IPS-NIHi11 (cell line): ENCODE measurements around the gene MAP1LC3B.
"Not testable (repeated sequence)": the region's sequence is repeated elsewhere in the genome, so short reads cannot be mapped to it uniquely, and the experiment has no call there.

ENCODE experiments used
- DNase-seq: peaks from one replicate; pipeline ENCODE4 v3.0.0; 2012; ENCODE audit warnings: mixed read lengths, low spot score

MAP1LC3B gene

GRCh38 chr16:87380881-87381280, 11.3 kb upstream of the MAP1LC3B start:
- DNase-seq, result no peak

GRCh38 chr16:87382023-87382785, 9.9 kb upstream of the MAP1LC3B start:
- no peak for DNase-seq

GRCh38 chr16:87383505-87384161, 8.5 kb upstream of the MAP1LC3B start, which contains the start of gene FBXO31:
TSS of gene FBXO31 (minus strand) at chr16:87383776. CDS start at chr16:87383744, 32 bp downstream.
- peak; percentile 88 for DNase-seq

- peak; percentile 48 for DNase-seq
Observed at GRCh38 chr16:87384162-87384874, 7.8 kb upstream of the MAP1LC3B start.

- DNase-seq, result not testable (repeated sequence)
Observed at GRCh38 chr16:87384875-87385167, 7.3 kb upstream of the MAP1LC3B start.

GRCh38 chr16:87387942-87388817, 4.0 kb upstream of the MAP1LC3B start:
- peak; percentile 85 for DNase-seq

- DNase-seq, result no peak
Observed at GRCh38 chr16:87388818-87389134, 3.4 kb upstream of the MAP1LC3B start.

GRCh38 chr16:87389245-87389644, 2.9 kb upstream of the MAP1LC3B start:
- no peak for DNase-seq

GRCh38 chr16:87389914-87390313, 2.2 kb upstream of the MAP1LC3B start:
- DNase-seq, result not testable (repeated sequence)

GRCh38 chr16:87390641-87391323, 1.4 kb upstream of the MAP1LC3B start:
- no peak for DNase-seq

GRCh38 chr16:87391324-87391949, 699 bp upstream of the MAP1LC3B start:
- no peak for DNase-seq

- DNase-seq, result peak; percentile 50
Observed at GRCh38 chr16:87392821-87393679, 914 bp downstream of the MAP1LC3B start.

- DNase-seq, result no peak
Observed at GRCh38 chr16:87393680-87394055, 1.5 kb downstream of the MAP1LC3B start.

- no peak for DNase-seq
Observed at GRCh38 chr16:87395181-87395842, 3.2 kb downstream of the MAP1LC3B start.

- DNase-seq, result no peak
Observed at GRCh38 chr16:87404764-87405625, 12.9 kb downstream of the MAP1LC3B start.

- DNase-seq, result no peak
Observed at GRCh38 chr16:87406495-87407088, 14.5 kb downstream of the MAP1LC3B start.

- no peak for DNase-seq
Observed at GRCh38 chr16:87407511-87408112, 15.5 kb downstream of the MAP1LC3B start.

GRCh38 chr16:87409153-87409552, 17.0 kb downstream of the MAP1LC3B start:
- no peak for DNase-seq
